Type B pancreatic cell (in vitro differentiated cells): ENCODE results near the gene SPATA12. TPM values are rescaled to one million over a fixed set of nuclear protein-coding genes. Genes with fewer than 3 reads are reported as not detected.

Experiments used
- DNase-seq: peaks from one replicate; pipeline ENCODE4 v3.0.0; 2021; ENCODE audit warnings: mixed read lengths; ENCODE audit not compliant: unreplicated experiment; ENCODE audit errors: extremely low spot score
- H3K27ac Mint-ChIP-seq: 2 replicates; pipeline ENCODE4 v1.8.0; 2021; ENCODE audit warnings: mild to moderate bottlenecking, mixed read lengths
- H3K27me3 Mint-ChIP-seq: 2 replicates; pipeline ENCODE4 v1.8.0; 2021; ENCODE audit warnings: mixed read lengths
- H3K36me3 Mint-ChIP-seq: 2 replicates; pipeline ENCODE4 v1.8.0; 2021; ENCODE audit warnings: mixed read lengths
- H3K4me1 Mint-ChIP-seq: one replicate; pipeline ENCODE4 v1.8.0; 2021; ENCODE audit warnings: mixed read lengths; ENCODE audit not compliant: unreplicated experiment
- H3K4me3 Mint-ChIP-seq: 2 replicates; pipeline ENCODE4 v1.8.0; 2021; ENCODE audit warnings: mild to moderate bottlenecking, mixed read lengths
- H3K9me3 Mint-ChIP-seq: 2 replicates; pipeline ENCODE4 v1.8.0; 2021; ENCODE audit warnings: mixed read lengths
- total RNA-seq: library from RNA; stranded (reverse); gene quantifications from 2 replicates; pipeline ENCODE4 v1.2.1, GENCODE V29; 2021; ENCODE audit warnings: low replicate concordance
- TF ChIP-seq, protein P1 (sequence below): fragments of 200-600 bp; sonication (generic); conservative IDR thresholded peaks from 2 replicates; pipeline ENCODE4 v1.5.0; 2021; ENCODE audit warnings: antibody characterized with exemption, mild to moderate bottlenecking

Gene SPATA12
- total RNA-seq, 1 donor from 2014 or later, result not detected

DNA sequence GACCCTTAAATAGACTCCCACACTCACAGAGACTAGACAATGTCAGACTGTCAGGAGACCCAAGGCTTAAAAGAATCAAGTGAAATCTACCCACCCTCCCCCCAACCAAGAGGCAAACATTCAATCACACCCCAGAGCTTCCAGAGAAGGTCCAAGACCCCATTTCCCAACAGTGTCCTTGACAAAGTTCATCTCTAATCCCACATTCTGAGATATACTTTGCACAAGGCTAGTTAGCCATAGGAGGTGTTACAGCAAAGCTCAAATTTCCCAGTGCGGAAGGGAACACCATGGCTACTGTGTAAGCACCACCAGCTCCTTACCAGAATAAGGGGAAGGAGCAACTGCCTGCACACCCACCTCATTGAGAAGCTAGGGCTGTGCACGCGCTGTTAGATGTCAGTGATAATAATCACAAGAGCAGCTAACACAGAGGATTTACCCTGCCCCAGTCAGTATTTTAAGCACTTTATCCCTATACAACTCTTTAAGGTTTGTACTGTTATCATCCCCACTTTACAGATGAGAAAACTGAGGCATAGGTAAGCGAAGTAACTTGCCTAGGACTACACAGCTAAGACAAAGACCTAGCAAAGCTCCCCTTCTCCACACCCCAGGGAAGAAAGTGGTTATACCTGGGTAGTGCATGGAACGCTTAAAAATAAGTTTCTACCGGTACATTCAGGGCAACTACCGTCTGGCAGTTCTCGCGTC, 17.3 kb downstream of the SPATA12 start:
- H3K27me3 Mint-ChIP-seq, result peaks cover 24% of the 10 kb centered on the region
- peak overlapping the region; percentile 89 for H3K4me3 Mint-ChIP-seq
- DNase-seq, result no peak
- H3K27ac Mint-ChIP-seq, result peak overlapping the region; percentile 59
- TF ChIP-seq, protein P1, sequence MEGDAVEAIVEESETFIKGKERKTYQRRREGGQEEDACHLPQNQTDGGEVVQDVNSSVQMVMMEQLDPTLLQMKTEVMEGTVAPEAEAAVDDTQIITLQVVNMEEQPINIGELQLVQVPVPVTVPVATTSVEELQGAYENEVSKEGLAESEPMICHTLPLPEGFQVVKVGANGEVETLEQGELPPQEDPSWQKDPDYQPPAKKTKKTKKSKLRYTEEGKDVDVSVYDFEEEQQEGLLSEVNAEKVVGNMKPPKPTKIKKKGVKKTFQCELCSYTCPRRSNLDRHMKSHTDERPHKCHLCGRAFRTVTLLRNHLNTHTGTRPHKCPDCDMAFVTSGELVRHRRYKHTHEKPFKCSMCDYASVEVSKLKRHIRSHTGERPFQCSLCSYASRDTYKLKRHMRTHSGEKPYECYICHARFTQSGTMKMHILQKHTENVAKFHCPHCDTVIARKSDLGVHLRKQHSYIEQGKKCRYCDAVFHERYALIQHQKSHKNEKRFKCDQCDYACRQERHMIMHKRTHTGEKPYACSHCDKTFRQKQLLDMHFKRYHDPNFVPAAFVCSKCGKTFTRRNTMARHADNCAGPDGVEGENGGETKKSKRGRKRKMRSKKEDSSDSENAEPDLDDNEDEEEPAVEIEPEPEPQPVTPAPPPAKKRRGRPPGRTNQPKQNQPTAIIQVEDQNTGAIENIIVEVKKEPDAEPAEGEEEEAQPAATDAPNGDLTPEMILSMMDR, result no peak
- H3K36me3 Mint-ChIP-seq, result peaks cover 3% of the 10 kb centered on the region
- no peaks in the 10 kb centered on the region for H3K9me3 Mint-ChIP-seq
- H3K4me1 Mint-ChIP-seq, result peaks cover 9% of the 10 kb centered on the region

DNA sequence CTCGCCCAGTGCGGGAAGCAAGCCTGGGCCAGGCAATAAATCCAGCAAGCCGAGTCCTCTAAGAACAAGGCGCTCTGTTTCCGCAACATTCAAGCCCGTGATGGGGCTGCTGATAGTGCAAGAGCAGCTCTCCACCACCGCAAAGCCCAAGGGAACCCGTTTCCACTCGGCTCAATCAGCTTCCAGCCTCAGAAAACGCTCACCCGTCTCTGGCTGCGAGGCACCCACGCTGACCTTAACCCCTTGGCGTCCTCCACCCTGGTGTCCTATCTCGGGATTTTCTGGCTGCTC, 17.8 kb downstream of the SPATA12 start:
- H3K27me3 Mint-ChIP-seq, result peaks cover 24% of the 10 kb centered on the region
- peaks cover 3% of the 10 kb centered on the region for H3K36me3 Mint-ChIP-seq
- H3K4me3 Mint-ChIP-seq, result peak overlapping the region; percentile 89
- H3K27ac Mint-ChIP-seq, result no peak overlapping the region
- peak; percentile 70 for DNase-seq
- no peaks in the 10 kb centered on the region for H3K9me3 Mint-ChIP-seq
- H3K4me1 Mint-ChIP-seq, result peaks cover 9% of the 10 kb centered on the region
- TF ChIP-seq, protein P1, result peak; percentile 29

DNA sequence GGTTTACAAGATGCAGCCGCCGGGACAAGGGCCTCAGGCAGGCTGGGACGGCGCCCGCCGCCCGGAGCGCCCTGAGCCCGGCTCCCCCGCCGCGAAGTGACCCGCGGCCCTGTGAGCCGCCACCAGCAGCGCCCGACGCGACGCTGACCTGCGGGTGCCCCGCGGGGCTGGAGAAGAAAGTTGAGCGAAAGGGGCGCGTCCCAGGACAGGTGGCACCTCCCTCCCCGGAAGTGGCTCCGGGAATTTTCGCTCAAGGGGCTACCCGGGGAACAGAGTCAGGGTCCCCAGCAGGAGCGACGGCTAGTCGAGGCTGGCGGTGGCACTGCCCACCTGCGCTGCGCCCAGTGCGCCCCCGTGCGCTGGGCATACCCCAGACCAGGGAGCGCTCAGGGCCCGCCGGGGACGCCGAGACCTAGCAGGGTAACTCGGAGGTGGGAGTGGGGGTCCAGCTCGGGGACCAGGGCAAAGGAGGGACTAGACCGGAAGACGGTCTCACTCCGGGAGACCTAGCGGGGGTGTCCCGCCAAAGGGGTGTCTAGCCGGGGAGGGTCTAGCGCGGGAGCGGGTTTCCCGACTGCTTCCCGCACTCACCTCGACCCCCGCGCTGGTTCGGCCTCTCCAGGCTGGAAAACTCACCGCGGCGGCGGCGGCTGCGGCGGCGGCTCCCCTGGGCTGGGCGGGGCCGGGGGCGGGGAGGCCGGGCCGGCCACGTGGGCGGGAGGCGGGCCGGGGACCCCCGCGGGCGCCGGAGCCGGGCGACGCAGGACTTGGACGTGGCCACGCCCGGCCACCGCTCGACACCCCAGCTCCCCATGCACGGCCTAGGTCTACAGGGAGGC, 18.4 kb downstream of the SPATA12 start:
- Mint-ChIP-seq H3K36me3 (peaks cover 3% of the 10 kb centered on the region), H3K27me3 (peaks cover 24% of the 10 kb centered on the region), H3K4me3 (peak overlapping the region; percentile 89), H3K9me3 (no peaks in the 10 kb centered on the region), H3K27ac (no peak overlapping the region), H3K4me1 (peaks cover 9% of the 10 kb centered on the region)
- DNase-seq, result peak; percentile 78
- TF ChIP-seq, protein P1, result no peak

DNA sequence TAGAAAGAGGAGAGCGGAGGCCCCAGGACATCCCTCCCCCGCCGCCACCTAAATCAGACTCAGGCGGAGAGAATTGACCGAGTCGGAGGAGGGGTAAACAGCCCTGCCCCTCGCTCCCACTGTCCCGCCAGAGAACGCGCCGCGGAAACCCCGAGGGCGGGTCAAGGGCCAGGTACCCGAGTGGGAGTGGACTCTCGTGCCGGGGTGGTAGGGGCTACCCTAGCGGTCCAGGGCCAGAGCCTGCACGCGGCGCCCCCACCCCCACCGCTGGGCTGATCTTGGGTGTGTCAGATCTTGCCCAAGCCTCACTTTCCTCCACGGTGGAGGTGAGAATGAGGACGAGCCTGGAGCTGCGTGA, 19.0 kb downstream of the SPATA12 start:
- H3K4me3 Mint-ChIP-seq, result peak overlapping the region; percentile 81
- no peaks in the 10 kb centered on the region for H3K9me3 Mint-ChIP-seq
- H3K36me3 Mint-ChIP-seq, result peaks cover 3% of the 10 kb centered on the region
- TF ChIP-seq, protein P1, result no peak
- peaks cover 24% of the 10 kb centered on the region for H3K27me3 Mint-ChIP-seq
- peaks cover 9% of the 10 kb centered on the region for H3K4me1 Mint-ChIP-seq
- peak; percentile 71 for DNase-seq
- H3K27ac Mint-ChIP-seq, result no peak overlapping the region

DNA sequence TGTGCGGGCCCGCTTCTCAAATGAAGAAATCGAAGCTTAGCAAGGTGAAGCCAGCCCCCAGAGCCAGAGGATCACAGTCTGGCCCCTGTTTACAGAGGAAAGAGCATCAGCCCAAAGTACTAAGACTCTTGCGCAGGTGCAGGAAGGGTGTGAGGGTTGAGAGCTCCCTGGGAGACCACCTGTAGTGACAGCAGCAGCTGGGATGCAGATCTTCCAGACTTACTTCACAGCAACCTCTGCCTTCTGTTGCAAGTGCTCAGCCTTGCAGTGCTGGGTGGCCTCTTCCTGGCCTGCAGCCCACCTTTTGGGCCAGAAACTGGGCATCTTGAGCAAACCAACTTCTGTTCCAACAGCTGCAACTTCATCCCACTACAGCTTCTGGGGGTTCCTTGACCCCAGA, 19.7 kb downstream of the SPATA12 start:
- peaks cover 9% of the 10 kb centered on the region for H3K4me1 Mint-ChIP-seq
- H3K27me3 Mint-ChIP-seq, result peaks cover 24% of the 10 kb centered on the region
- TF ChIP-seq, protein P1, result no peak
- H3K36me3 Mint-ChIP-seq, result no peaks in the 10 kb centered on the region
- H3K27ac Mint-ChIP-seq, result no peak overlapping the region
- H3K9me3 Mint-ChIP-seq, result no peaks in the 10 kb centered on the region
- DNase-seq, result no peak
- H3K4me3 Mint-ChIP-seq, result peak overlapping the region; percentile 81
